Spleen (tissue), 11 donors: ENCODE data around the gene GNMT. TPM values are rescaled to one million over a fixed set of nuclear protein-coding genes. Genes with fewer than 3 reads are reported as not detected.

Experiments
- DNase-seq: peaks from one replicate; pipeline ENCODE4 v3.0.0-alpha.2; 2020
- H3K27ac ChIP-seq, 8 donors: fragments of 200-600 bp; sonication (generic) in 7 of 8; 1 replicate in 4 of 8; 2 replicates in 4 of 8; pipeline versions ENCODE4 v1.5.0 to v1.8.0; 2016 to 2021; ENCODE audit warnings: inconsistent platforms in 4 of 8, mild to moderate bottlenecking in 4 of 8, moderate library complexity in 1 of 8
- H3K27me3 ChIP-seq, 7 donors: fragments of 200-600 bp; sonication (generic) in 6 of 7; replicated peaks in 1 of 7; 1 replicate in 4 of 7; 2 replicates in 3 of 7; pipeline versions ENCODE4 v1.5.0 to v1.8.0; 2016 to 2021; ENCODE audit warnings: inconsistent platforms in 3 of 7, mild to moderate bottlenecking in 1 of 7
- H3K36me3 ChIP-seq, 6 donors: fragments of 200-600 bp; sonication (generic) in 5 of 6; 1 replicate in 4 of 6; 2 replicates in 2 of 6; pipeline versions ENCODE4 v1.5.0 to v1.8.0; 2016 to 2021; ENCODE audit warnings: inconsistent platforms in 2 of 6
- H3K4me1 ChIP-seq, 6 donors: fragments of 200-600 bp; sonication (generic) in 5 of 6; 1 replicate in 3 of 6; 2 replicates in 3 of 6; pipeline versions ENCODE4 v1.5.0 to v1.8.0; 2016 to 2021; ENCODE audit warnings: inconsistent platforms in 3 of 6
- H3K4me3 ChIP-seq, 8 donors: fragments of 200-600 bp; sonication (generic) in 7 of 8; 1 replicate in 4 of 8; 2 replicates in 4 of 8; pipeline versions ENCODE4 v1.5.0 to v1.8.0; 2016 to 2021; ENCODE audit warnings: inconsistent platforms in 4 of 8, mild to moderate bottlenecking in 4 of 8, moderate library complexity in 2 of 8
- H3K9me3 ChIP-seq, 8 donors: fragments of 200-600 bp; sonication (generic) in 7 of 8; 1 replicate in 4 of 8; 2 replicates in 4 of 8; pipeline versions ENCODE4 v1.5.0 to v1.8.0; 2016 to 2021; ENCODE audit warnings: inconsistent platforms in 4 of 8
- CTCF ChIP-seq, 11 experiments: fragments of 200-600 bp in 7 of 11; fragments of 450-650 bp in 4 of 11; sonication (generic) in 4 of 11; IDR thresholded peaks in 8 of 11; conservative IDR thresholded peaks in 3 of 11; 1 replicate in 7 of 11; 2 replicates in 4 of 11; pipeline versions ENCODE4 v1.4.0 to v1.8.0; 2016 to 2021; ENCODE audit warnings: antibody characterized with exemption in 11 of 11, inconsistent platforms in 4 of 11, mild to moderate bottlenecking in 1 of 11
- POLR2A ChIP-seq, 3 donors: fragments of 450-650 bp; IDR thresholded peaks; one replicate each; pipeline ENCODE4 v1.5.1; 2017; ENCODE audit warnings: antibody characterized with exemption in 3 of 3, mild to moderate bottlenecking in 1 of 3
- POLR2AphosphoS5 ChIP-seq, 3 donors: sonication (generic); formaldehyde crosslinking; IDR thresholded peaks; one replicate each; pipeline ENCODE4 v1.5.1; 2017; ENCODE audit warnings: antibody characterized with exemption in 3 of 3
- WGBS, 5 donors: extraction: QIAGEN DNeasy Blood & Tissue Kit in 3 of 5; methylation state at CpG; one replicate each; pipeline versions ENCODE4 v1.1.5 to v1.1.7; 2013 to 2018; 5-methylcytosine and 5-hydroxymethylcytosine counted together
- intact Hi-C: fragments of 100-400 bp; cut with DNase I; formaldehyde crosslinking; loops from one replicate; pipeline ENCODE4 v1.15.0; 2023; ENCODE audit warnings: low total_unique reads
- polyA plus RNA-seq, 3 donors: library from polyadenylated mRNA; stranded (reverse); fragments of 200-250 nt; gene quantifications; one replicate each; pipeline ENCODE4 v1.2.1, GENCODE V29; 2013
- total RNA-seq, 7 donors: library from RNA; depleted of rRNA in 3 of 7; stranded (reverse); fragments of >200 nt in 3 of 7; fragmentation: NEBNext Ultra II Directional in 4 of 7; extraction: Animal tissue kit (Norgen Biotek cat#: 25700) in 4 of 7; gene quantifications; one replicate each; pipeline versions ENCODE4 v1.1.0 to v1.2.1, GENCODE V29; 2016 to 2021
- donor health status: healthy with polysubstance abuse.
- donor health status: DM: no; HTN: no; CAD: no; lungs with moderate emphysema.
- donor health status: DM: no; HTN: no; CAD: no.
- donor health status: Bipolar disorder and iron deficiency.
- donor health status: healthy.
- donor health status: DM: no; HTN: no; CAD: no.
- donor health status: DM: yes; HTN: yes; CAD: no.

Gene GNMT
- total and polyA plus RNA-seq, 10 donors, result 0.68 to 3.0 (median 2.0) TPM

- WGBS, 5 donors, result 0 to 1% (median 1%) methylated on average over 41 to 59 of the region's 59 CpGs
- Histone ChIP-seq H3K9me3 (no peaks in the 10 kb centered on the region), H3K27ac (peak within 1 kb of the TSS; percentile 78 to 93 (median 89)), H3K27me3 (no peaks in the 10 kb centered on the region), H3K36me3 (peaks cover 0 to 9% (median under 1%) of the 10 kb centered on the region in 6 donors), H3K4me3 (peak within 1 kb of the TSS; percentile 77 to 94 (median 88)), H3K4me1 (peaks cover 27 to 70% (median 53%) of the 10 kb centered on the region in 6 donors)
- intact Hi-C loops, result no loop called here
- TF ChIP-seq POLR2A (IDR thresholded peaks at IDR 0.05) (peak in 1 of 3 donors; percentile 74), CTCF (IDR thresholded peaks at IDR 0.05 in 8 of 11, conservative IDR thresholded peaks at IDR 0.05 in 3 of 11) (peak in 9 of 11 experiments; percentile 12 to 68 (median 25)), POLR2AphosphoS5 (IDR thresholded peaks at IDR 0.05) (peak; percentile 85 to 97 (median 92))
- peak; percentile 97 for DNase-seq
Measured at GRCh38 chr6:42984001-42984923, 23.7 kb downstream of the GNMT start, which contains the start of gene PPP2R5D. TSS of gene PPP2R5D (plus strand) at chr6:42984570. CDS start at chr6:42984678, 108 bp downstream.

- peak overlapping the region in 7 of 8 donors; percentile 78 to 93 (median 89) for H3K27ac ChIP-seq
- TF ChIP-seq POLR2AphosphoS5 (IDR thresholded peaks at IDR 0.05), result no peak
Measured at GRCh38 chr6:42984924-42985475, 24.4 kb downstream of the GNMT start.

GRCh38 chr6:42987533-42988451 lies 27.2 kb downstream of the GNMT start:
- peaks cover 26 to 56% (median 40%) of the 10 kb centered on the region in 6 donors for H3K4me1 ChIP-seq
- DNase-seq, result no peak
- peaks cover 0 to 44% (median 11%) of the 10 kb centered on the region in 6 donors for H3K36me3 ChIP-seq
- 75 to 92% (median 91%) methylated on average over 5 of the region's 5 CpGs for WGBS, 5 donors
- H3K4me3 ChIP-seq, result no peak overlapping the region
- no peaks in the 10 kb centered on the region for H3K9me3 ChIP-seq
- intact Hi-C loops, result no loop called here
- TF ChIP-seq POLR2AphosphoS5 (IDR thresholded peaks at IDR 0.05) (no peak), CTCF (IDR thresholded peaks at IDR 0.05 in 8 of 11, conservative IDR thresholded peaks at IDR 0.05 in 3 of 11) (no peak), POLR2A (IDR thresholded peaks at IDR 0.05) (no peak)
- H3K27me3 ChIP-seq, result no peaks in the 10 kb centered on the region
- no peak overlapping the region for H3K27ac ChIP-seq

More at GRCh38 chr6:42984924-42985475, 24.4 kb downstream of the GNMT start:
- Histone ChIP-seq H3K9me3 (no peaks in the 10 kb centered on the region), H3K36me3 (peaks cover 0 to 16% (median 7%) of the 10 kb centered on the region in 6 donors), H3K4me1 (peaks cover 27 to 63% (median 46%) of the 10 kb centered on the region in 6 donors), H3K4me3 (peak overlapping the region; percentile 77 to 94 (median 88)), H3K27me3 (no peaks in the 10 kb centered on the region)
- no peak for DNase-seq
- 11 to 15% (median 14%) methylated on average over 11 to 13 of the region's 13 CpGs for WGBS, 5 donors
- intact Hi-C loops, result no loop called here

- no peak overlapping the region for H3K27ac ChIP-seq
- WGBS, 5 donors, result 61 to 100% (median 80%) methylated on average over 1 of the region's 1 CpG
- TF ChIP-seq CTCF (IDR thresholded peaks at IDR 0.05 in 8 of 11, conservative IDR thresholded peaks at IDR 0.05 in 3 of 11) (no peak), POLR2A (IDR thresholded peaks at IDR 0.05) (no peak), POLR2AphosphoS5 (IDR thresholded peaks at IDR 0.05) (no peak)
- no peaks in the 10 kb centered on the region for H3K9me3 ChIP-seq
- H3K27me3 ChIP-seq, result no peaks in the 10 kb centered on the region
- intact Hi-C loops, result no loop called here
- no peak for DNase-seq
- H3K36me3 ChIP-seq, result peaks cover 0 to 45% (median 11%) of the 10 kb centered on the region in 6 donors
- H3K4me1 ChIP-seq, result peaks cover 22 to 48% (median 36%) of the 10 kb centered on the region in 6 donors
- no peak overlapping the region for H3K4me3 ChIP-seq
Measured at GRCh38 chr6:42988486-42989020, 28.0 kb downstream of the GNMT start.
